ENCODE data around the gene SFT2D2. TPM values are rescaled to one million over a fixed set of nuclear protein-coding genes. Genes with fewer than 3 reads are reported as not detected.

Gene SFT2D2
- total RNA-seq, result 10 to 100 TPM in 4 of 5 donors, 1 to 10 TPM in 1; 8.8 to 61.3 (median 43.7) TPM
- polyA plus RNA-seq, result 1 to 10 TPM; 1.4 to 4.0 (median 2.4) TPM
- long read RNA-seq, donor 1, result 0 reads
- long read RNA-seq, donor 2, result 0 reads
- long read RNA-seq, donor 3, full-length matches to known transcripts, result 1 of 1 reads
- long read RNA-seq, donor 3, partial matches to known transcripts, result 0 of 1 reads
- long read RNA-seq, donor 3, other reads (novel, unspliced or antisense), result 0 of 1 reads
- long read RNA-seq, donor 4, result 0 reads
- long read RNA-seq, donor 5, full-length matches to known transcripts, result 1 of 1 reads
- long read RNA-seq, donor 5, partial matches to known transcripts, result 0 of 1 reads
- long read RNA-seq, donor 5, other reads (novel, unspliced or antisense), result 0 of 1 reads
- long read RNA-seq, donor 6, result 0 reads
- long read RNA-seq, donor 7, full-length matches to known transcripts, result 3 of 3 reads
- long read RNA-seq, donor 7, partial matches to known transcripts, result 0 of 3 reads
- long read RNA-seq, donor 7, other reads (novel, unspliced or antisense), result 0 of 3 reads
- long read RNA-seq, donor 8, result 0 reads
- long read RNA-seq, donor 9, result 0 reads
- long read RNA-seq, donor 10, result 0 reads

DNA sequence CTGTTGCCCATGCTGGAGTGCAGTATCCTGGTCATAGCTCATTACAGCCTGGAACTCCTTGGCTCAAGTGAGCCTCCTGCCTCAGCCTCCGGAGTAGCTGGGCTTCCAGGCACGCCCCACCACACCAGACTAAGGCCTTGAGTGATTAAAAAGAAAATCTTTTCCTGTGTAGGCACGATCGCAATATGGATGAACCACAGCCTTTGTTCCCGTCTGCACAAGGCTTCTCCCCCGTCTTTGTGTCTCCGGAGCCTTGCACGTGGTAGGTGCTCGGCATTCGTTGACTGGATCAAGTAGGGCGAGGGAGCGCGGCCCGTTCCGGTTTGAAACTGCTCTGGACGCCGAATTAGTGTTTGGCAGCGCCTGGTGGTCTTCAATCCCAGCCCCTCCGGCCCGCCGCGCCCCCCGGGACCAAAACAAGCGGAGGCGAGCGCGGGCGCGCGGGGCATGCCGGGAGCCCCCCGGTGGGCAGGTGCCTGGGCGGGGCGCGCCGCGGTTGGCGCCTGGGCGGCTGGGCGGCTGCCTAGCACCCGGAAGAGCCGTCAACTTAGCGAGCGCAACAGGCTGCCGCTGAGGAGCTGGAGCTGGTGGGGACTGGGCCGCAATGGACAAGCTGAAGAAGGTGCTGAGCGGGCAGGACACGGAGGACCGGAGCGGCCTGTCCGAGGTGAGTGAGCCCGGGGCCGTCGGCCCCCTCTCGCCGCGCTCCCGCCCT, at the start of gene SFT2D2:
SFT2D2 (plus strand) TSS at position 529 of the 715 bp plus-strand sequence; CDS start at position 605, 76 bp downstream.
- TF ChIP-seq EP300 (IDR thresholded peaks at IDR 0.05) (no peak), POLR2AphosphoS5 (IDR thresholded peaks at IDR 0.05) (peak; percentile 51 to 88 (median 85)), POLR2A (IDR thresholded peaks at IDR 0.05) (peak in 1 of 4 donors; percentile 16)
- TF ChIP-seq, protein P1, sequence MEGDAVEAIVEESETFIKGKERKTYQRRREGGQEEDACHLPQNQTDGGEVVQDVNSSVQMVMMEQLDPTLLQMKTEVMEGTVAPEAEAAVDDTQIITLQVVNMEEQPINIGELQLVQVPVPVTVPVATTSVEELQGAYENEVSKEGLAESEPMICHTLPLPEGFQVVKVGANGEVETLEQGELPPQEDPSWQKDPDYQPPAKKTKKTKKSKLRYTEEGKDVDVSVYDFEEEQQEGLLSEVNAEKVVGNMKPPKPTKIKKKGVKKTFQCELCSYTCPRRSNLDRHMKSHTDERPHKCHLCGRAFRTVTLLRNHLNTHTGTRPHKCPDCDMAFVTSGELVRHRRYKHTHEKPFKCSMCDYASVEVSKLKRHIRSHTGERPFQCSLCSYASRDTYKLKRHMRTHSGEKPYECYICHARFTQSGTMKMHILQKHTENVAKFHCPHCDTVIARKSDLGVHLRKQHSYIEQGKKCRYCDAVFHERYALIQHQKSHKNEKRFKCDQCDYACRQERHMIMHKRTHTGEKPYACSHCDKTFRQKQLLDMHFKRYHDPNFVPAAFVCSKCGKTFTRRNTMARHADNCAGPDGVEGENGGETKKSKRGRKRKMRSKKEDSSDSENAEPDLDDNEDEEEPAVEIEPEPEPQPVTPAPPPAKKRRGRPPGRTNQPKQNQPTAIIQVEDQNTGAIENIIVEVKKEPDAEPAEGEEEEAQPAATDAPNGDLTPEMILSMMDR (IDR thresholded peaks at IDR 0.05), result no peak

DNA sequence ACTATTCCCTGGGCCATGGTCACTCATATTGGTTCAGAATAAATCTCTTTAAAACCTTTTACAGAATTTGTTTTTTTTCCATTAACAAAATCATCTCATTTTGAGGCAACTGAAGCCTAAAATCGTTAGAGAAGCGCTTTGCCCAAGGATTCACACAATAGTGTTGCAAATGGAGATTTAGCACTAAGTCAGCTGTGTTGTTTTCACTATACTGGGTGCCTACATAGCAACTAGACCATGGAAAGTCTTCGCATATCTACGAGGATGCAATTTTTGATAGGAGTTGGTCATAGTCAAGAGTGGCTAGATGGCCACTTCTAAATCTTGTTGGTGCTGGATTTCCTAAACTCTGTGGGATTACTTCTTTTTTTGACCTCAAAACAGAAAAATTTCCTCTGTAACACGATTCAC, 47.6 kb upstream of the SFT2D2 start:
- DNase-seq, result no peak
- Histone ChIP-seq H3K4me3 (peak overlapping the region; percentile 63 to 85 (median 71)), H3K36me3 (no peaks in the 10 kb centered on the region), H3K9me3 (no peaks in the 10 kb centered on the region), H3K4me1 (peaks cover 9 to 24% (median 12%) of the 10 kb centered on the region in 4 donors), H3K27ac (peak overlapping the region; percentile 92 to 98 (median 96)), H3K27me3 (peaks cover 0 to 4% (median 0%) of the 10 kb centered on the region in 3 donors)
- TF ChIP-seq POLR2A (IDR thresholded peaks at IDR 0.05), result no peak
- no peak for TF ChIP-seq POLR2AphosphoS5 (IDR thresholded peaks at IDR 0.05)
- no peak for TF ChIP-seq EP300 (IDR thresholded peaks at IDR 0.05)
- TF ChIP-seq, protein P1 (IDR thresholded peaks at IDR 0.05), result no peak
- intact Hi-C loops (cut with DNase I; ENCODE audit: low total_unique reads), result no loop called here
- WGBS, 5 donors, result 73 to 79% (median 75%) methylated on average over 5 of the region's 5 CpGs

More for the DNA sequence above, at the start of gene SFT2D2:
- peaks cover 0 to 2% (median 0%) of the 10 kb centered on the region in 4 donors for H3K9me3 ChIP-seq
- H3K4me1 ChIP-seq, result peaks cover 18 to 51% (median 42%) of the 10 kb centered on the region in 4 donors
- peak within 1 kb of the TSS; percentile 82 to 88 (median 88) for H3K27ac ChIP-seq
- H3K36me3 ChIP-seq, result peaks cover 0 to 11% (median 7%) of the 10 kb centered on the region in 4 donors
- DNase-seq, result peak; percentile 80 to 95
- intact Hi-C loops (cut with DNase I; ENCODE audit: low total_unique reads), result no loop called here
- peak within 1 kb of the TSS; percentile 69 to 95 (median 88) for H3K4me3 ChIP-seq
- peaks cover 0 to 4% (median 0%) of the 10 kb centered on the region in 3 donors for H3K27me3 ChIP-seq
- 2 to 5% (median 2%) methylated on average over 27 to 58 of the region's 58 CpGs for WGBS, 5 donors

DNA sequence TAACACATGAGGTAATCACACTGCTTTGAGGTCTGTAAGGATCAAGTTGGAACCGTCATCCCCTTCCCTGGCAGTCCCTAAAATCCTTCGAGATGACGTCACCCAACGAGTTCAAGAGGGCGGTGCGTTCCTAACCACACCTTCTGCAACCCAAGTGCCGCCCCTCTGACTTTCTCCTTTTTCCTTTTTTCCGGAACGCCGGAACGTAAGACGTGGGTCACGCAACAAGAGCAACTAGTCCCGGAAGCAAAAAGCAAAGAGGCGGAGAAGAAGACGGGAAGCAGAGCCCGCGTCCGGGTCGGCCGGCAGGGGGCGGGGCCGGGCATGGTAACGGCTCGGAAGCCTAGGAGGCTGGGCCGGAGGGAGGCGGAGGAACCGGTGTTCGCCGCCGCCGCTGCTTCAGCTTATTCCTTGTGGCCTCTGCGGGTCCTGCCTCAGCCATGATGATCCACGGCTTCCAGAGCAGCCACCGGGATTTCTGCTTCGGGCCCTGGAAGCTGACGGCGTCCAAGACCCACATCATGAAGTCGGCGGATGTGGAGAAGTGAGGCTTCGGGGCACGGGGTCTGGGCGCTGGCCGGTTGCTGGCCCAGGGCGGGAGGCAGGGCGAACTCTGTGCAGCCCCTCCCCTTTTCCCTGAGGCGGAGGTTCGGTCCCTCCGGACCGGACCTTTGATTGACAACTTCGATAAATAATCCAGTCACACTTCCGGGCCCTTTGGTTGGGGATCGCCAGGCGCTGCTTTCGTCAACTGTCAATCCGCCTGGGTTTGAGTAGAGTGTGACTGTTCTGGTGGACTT, 47.0 kb upstream of the SFT2D2 start, which contains the start of gene TIPRL:
TIPRL (plus strand) TSS at position 325 of the 800 bp plus-strand sequence; CDS start at position 441, 116 bp downstream.
- Histone ChIP-seq H3K27me3 (peaks cover 0 to 4% (median 0%) of the 10 kb centered on the region in 3 donors), H3K9me3 (no peaks in the 10 kb centered on the region), H3K27ac (peak within 1 kb of the TSS; percentile 92 to 98 (median 96)), H3K4me3 (peak within 1 kb of the TSS; percentile 63 to 85 (median 71)), H3K36me3 (no peaks in the 10 kb centered on the region), H3K4me1 (peaks cover 9 to 28% (median 13%) of the 10 kb centered on the region in 4 donors)
- DNase-seq, result peak; percentile 96 to 99
- intact Hi-C loops (cut with DNase I; ENCODE audit: low total_unique reads), result no loop called here
- TF ChIP-seq POLR2AphosphoS5 (IDR thresholded peaks at IDR 0.05) (peak; percentile 86 to 97 (median 88)), POLR2A (IDR thresholded peaks at IDR 0.05) (no peak), EP300 (IDR thresholded peaks at IDR 0.05) (peak; percentile 32)
- TF ChIP-seq, protein P1 (IDR thresholded peaks at IDR 0.05), result peak in 6 of 7 experiments; percentile 7 to 88 (median 72)
- WGBS, 5 donors, result 0 to 1% (median 0%) methylated on average over 37 to 56 of the region's 56 CpGs

All from stomach (tissue), 19 donors.